A549 (cell line): Measurements from ENCODE around the gene GRIN2C.

Experiments used
- BHLHE40 ChIP-seq: IDR thresholded peaks from 2 replicates; pipeline ENCODE4 v1.6.1; 2012; ENCODE audit warnings: low read depth, low read length, inconsistent platforms
- CEBPB ChIP-seq, 2 experiments: fragments of >200 bp in 1 of 2; sonication (Bioruptor Twin) in 1 of 2; formaldehyde crosslinking in 1 of 2; IDR thresholded peaks; 2 replicates each; pipeline ENCODE4 v1.6.1; 2012 to 2016
- MAFK ChIP-seq: fragments of 450-650 bp; IDR thresholded peaks from 2 replicates; pipeline ENCODE4 v1.6.1; 2014; ENCODE audit not compliant: partially characterized antibody
- RFX5 ChIP-seq: fragments of 450-650 bp; IDR thresholded peaks from 2 replicates; pipeline ENCODE4 v1.7.1; 2014; ENCODE audit warnings: antibody characterized with exemption, mild to moderate bottlenecking, moderate library complexity
- TF ChIP-seq, protein P1 (sequence below): fragments of >200 bp; sonication (Bioruptor Twin); formaldehyde crosslinking; IDR thresholded peaks from 3 replicates; pipeline ENCODE4 v1.5.1; 2016

DNA sequence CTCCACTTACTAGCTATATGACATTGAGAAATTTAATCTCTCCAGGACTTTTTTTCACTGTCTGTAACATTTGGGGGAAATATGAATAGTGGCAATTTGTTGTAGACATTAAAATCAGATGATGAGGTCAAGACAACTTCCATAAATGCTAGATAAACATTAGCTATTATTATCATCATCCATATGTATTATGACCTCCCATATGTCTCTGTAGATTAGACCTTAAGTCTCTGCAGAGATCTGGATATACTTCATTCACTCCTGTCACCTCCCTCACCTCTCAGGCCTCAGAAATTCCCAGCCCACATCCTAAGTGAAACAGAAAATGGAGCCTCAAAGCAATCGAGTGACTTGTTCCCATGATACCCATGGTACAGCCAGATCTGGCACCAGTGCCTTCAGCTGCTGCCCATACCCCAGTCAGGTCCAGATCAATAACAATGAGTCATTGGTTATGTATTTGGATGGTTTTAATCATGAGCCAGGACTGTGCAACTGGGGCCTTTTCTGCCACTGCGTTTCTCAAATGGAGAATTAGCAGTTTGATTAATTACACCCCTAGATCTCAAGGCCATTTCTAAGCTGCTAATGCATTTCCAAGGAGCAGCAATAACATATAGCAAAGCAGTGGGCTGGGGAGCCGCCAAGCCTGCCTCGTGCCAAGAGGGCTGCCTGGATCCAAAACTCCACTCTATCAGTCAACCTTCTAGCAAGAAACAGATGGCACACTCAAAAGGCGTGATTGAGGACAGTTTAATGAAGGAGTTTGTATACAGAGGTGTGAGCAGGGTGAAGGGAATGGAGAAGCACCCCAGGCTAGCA, 15.7 kb upstream of the GRIN2C start:
- TF ChIP-seq, protein P1, sequence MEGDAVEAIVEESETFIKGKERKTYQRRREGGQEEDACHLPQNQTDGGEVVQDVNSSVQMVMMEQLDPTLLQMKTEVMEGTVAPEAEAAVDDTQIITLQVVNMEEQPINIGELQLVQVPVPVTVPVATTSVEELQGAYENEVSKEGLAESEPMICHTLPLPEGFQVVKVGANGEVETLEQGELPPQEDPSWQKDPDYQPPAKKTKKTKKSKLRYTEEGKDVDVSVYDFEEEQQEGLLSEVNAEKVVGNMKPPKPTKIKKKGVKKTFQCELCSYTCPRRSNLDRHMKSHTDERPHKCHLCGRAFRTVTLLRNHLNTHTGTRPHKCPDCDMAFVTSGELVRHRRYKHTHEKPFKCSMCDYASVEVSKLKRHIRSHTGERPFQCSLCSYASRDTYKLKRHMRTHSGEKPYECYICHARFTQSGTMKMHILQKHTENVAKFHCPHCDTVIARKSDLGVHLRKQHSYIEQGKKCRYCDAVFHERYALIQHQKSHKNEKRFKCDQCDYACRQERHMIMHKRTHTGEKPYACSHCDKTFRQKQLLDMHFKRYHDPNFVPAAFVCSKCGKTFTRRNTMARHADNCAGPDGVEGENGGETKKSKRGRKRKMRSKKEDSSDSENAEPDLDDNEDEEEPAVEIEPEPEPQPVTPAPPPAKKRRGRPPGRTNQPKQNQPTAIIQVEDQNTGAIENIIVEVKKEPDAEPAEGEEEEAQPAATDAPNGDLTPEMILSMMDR, result no peak
- TF ChIP-seq BHLHE40 (no peak), CEBPB (IDR thresholded peaks at IDR 0.05) (no peak), RFX5 (no peak), MAFK (no peak)
